NAMALWA (cell line): ENCODE results near the gene PGA4.
"Not testable (repeated sequence)": the region's sequence is repeated elsewhere in the genome, so short reads cannot be mapped to it uniquely, and the experiment has no call there.

ENCODE experiments used
- DNase-seq: peaks from one replicate; pipeline ENCODE4 v3.0.0-alpha.2; 2015; ENCODE audit warnings: low spot score

The PGA4 gene

GRCh38 chr11:61250796-61251765, 28.9 kb downstream of the PGA4 start:
- DNase-seq, result not testable (repeated sequence)

- DNase-seq, result not testable (repeated sequence)
These were observed 30.2 kb downstream of the PGA4 start for GRCh38 chr11:61252332-61252731.

- peak; percentile 75 for DNase-seq
These were observed 32.4 kb downstream of the PGA4 start for GRCh38 chr11:61254403-61255025.

- DNase-seq, result no peak
These were observed 34.7 kb downstream of the PGA4 start for GRCh38 chr11:61256710-61257482.

- DNase-seq, result no peak
These were observed 36.4 kb downstream of the PGA4 start for GRCh38 chr11:61258546-61258945.

GRCh38 chr11:61259363-61259762, 37.2 kb downstream of the PGA4 start:
- no peak for DNase-seq

- no peak for DNase-seq
These were observed 42.2 kb downstream of the PGA4 start for GRCh38 chr11:61264371-61264770.

- no peak for DNase-seq
These were observed 42.6 kb downstream of the PGA4 start for GRCh38 chr11:61264795-61265194.

- no peak for DNase-seq
These were observed 43.2 kb downstream of the PGA4 start for GRCh38 chr11:61265357-61265756.

GRCh38 chr11:61266602-61267001, 44.5 kb downstream of the PGA4 start:
- DNase-seq, result no peak

GRCh38 chr11:61267437-61267841, 45.3 kb downstream of the PGA4 start:
- no peak for DNase-seq

GRCh38 chr11:61268588-61269250, 46.6 kb downstream of the PGA4 start:
- no peak for DNase-seq

- DNase-seq, result no peak
These were observed 48.4 kb downstream of the PGA4 start for GRCh38 chr11:61270354-61271076.

GRCh38 chr11:61272731-61273130, 50.6 kb downstream of the PGA4 start:
- DNase-seq, result no peak

- DNase-seq, result no peak
These were observed 51.3 kb downstream of the PGA4 start for GRCh38 chr11:61273178-61274078.

- DNase-seq, result no peak
These were observed 51.9 kb downstream of the PGA4 start for GRCh38 chr11:61274084-61274483.

GRCh38 chr11:61275191-61275590, 53.0 kb downstream of the PGA4 start:
- DNase-seq, result no peak

GRCh38 chr11:61277186-61278000, 55.2 kb downstream of the PGA4 start:
- no peak for DNase-seq

GRCh38 chr11:61278001-61278470, 55.9 kb downstream of the PGA4 start:
- no peak for DNase-seq
